Sigmoid colon (tissue), 4 donors: Measurements from ENCODE around the gene TMEM165.

ENCODE experiments used
- POLR2AphosphoS5 ChIP-seq, 4 donors: sonication (generic); formaldehyde crosslinking; IDR thresholded peaks; one replicate each; pipeline ENCODE4 v1.6.1; 2017; ENCODE audit warnings: antibody characterized with exemption in 4 of 4
- TF ChIP-seq, protein P1 (sequence below), 4 experiments: fragments of 450-650 bp in 3 of 4; fragments of 200-600 bp in 1 of 4; IDR thresholded peaks; one replicate each; pipeline ENCODE4 v1.5.1; 2016 to 2019; ENCODE audit warnings: antibody characterized with exemption in 4 of 4, mild to moderate bottlenecking in 3 of 4, moderate library complexity in 2 of 4

DNA sequence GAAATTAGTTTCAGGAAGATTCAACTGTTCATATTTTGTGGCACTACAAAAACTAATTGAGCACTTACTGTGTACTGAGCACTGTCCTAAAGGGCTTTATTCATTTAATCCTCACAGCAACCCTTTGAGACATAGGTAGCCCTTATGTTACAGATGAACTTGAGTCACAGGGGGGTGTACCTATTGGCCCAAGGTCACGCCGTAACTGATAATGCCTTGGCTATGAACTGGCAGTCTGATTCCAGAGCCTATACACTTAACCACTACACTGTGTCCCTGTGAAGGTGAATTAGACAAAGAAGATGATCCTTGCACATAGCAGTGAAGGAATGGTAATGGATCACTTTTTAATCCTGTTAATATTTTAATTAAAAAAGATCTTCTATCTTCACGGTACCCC, 12.0 kb downstream of the TMEM165 start:
- TF ChIP-seq, protein P1, sequence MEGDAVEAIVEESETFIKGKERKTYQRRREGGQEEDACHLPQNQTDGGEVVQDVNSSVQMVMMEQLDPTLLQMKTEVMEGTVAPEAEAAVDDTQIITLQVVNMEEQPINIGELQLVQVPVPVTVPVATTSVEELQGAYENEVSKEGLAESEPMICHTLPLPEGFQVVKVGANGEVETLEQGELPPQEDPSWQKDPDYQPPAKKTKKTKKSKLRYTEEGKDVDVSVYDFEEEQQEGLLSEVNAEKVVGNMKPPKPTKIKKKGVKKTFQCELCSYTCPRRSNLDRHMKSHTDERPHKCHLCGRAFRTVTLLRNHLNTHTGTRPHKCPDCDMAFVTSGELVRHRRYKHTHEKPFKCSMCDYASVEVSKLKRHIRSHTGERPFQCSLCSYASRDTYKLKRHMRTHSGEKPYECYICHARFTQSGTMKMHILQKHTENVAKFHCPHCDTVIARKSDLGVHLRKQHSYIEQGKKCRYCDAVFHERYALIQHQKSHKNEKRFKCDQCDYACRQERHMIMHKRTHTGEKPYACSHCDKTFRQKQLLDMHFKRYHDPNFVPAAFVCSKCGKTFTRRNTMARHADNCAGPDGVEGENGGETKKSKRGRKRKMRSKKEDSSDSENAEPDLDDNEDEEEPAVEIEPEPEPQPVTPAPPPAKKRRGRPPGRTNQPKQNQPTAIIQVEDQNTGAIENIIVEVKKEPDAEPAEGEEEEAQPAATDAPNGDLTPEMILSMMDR (IDR thresholded peaks at IDR 0.05) = no peak
- no peak for TF ChIP-seq POLR2AphosphoS5 (IDR thresholded peaks at IDR 0.05)
